D721Med (cell line): ENCODE data around the gene MICAL2.

Experiments
- DNase-seq: peaks from one replicate; pipeline ENCODE4 v3.0.0; 2011; ENCODE audit warnings: low spot score; ENCODE audit not compliant: insufficient read length
- FAIRE-seq: peaks from 2 replicates; lab custom pipeline; 2011; peaks lifted over from hg19 to GRCh38; lab: Jason Lieb, UNC
- TF ChIP-seq, protein P1 (sequence below): IDR thresholded peaks from 2 replicates; pipeline ENCODE4 v1.5.1; 2012; ENCODE audit warnings: mild to moderate bottlenecking, control low read depth; ENCODE audit not compliant: insufficient read depth; ENCODE audit errors: missing control alignments

MICAL2 gene

DNA sequence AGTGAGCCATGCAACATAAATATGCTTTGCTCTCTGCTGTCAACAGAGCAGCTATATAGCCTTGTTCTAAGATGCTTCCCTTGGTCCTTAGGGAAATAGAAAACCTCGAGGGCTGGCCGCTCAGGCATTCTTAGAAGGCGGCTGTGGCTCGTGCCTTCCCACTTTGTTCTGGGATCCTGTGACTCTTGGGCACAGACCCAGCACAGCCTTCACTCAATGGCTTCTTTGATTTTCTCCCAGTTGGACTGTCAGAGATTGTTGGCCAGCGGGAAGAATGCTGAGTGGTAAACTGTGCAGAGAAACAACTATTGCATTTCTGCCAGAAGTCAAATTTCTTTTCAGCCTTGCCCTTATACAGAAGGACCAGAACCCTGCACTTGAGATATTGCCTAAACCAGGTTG lies 9.5 kb upstream of the MICAL2 start:
- FAIRE-seq (no peak), DNase-seq (no peak)
- TF ChIP-seq, protein P1, sequence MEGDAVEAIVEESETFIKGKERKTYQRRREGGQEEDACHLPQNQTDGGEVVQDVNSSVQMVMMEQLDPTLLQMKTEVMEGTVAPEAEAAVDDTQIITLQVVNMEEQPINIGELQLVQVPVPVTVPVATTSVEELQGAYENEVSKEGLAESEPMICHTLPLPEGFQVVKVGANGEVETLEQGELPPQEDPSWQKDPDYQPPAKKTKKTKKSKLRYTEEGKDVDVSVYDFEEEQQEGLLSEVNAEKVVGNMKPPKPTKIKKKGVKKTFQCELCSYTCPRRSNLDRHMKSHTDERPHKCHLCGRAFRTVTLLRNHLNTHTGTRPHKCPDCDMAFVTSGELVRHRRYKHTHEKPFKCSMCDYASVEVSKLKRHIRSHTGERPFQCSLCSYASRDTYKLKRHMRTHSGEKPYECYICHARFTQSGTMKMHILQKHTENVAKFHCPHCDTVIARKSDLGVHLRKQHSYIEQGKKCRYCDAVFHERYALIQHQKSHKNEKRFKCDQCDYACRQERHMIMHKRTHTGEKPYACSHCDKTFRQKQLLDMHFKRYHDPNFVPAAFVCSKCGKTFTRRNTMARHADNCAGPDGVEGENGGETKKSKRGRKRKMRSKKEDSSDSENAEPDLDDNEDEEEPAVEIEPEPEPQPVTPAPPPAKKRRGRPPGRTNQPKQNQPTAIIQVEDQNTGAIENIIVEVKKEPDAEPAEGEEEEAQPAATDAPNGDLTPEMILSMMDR, result no peak

DNA sequence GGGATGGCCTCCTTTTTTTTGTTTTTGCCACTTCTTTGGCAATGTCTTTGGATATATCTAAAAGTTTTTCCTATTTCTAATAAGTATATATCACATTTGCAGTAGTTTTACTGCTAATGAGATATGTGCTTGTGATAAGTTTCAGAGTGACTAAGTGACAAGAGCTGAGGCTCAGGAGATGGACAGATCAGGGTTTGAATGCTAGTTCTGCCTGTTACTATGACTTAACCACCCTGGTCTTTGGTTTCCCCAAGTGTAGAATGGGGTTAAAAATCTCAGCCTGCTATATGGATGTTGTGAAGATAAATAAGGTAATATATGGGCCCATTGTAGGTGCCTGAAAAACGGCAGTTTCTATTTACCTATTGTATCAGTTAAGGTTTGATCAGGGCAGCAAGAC lies 9.1 kb upstream of the MICAL2 start:
- DNase-seq (no peak), FAIRE-seq (no peak)
- TF ChIP-seq, protein P1, result no peak

DNA sequence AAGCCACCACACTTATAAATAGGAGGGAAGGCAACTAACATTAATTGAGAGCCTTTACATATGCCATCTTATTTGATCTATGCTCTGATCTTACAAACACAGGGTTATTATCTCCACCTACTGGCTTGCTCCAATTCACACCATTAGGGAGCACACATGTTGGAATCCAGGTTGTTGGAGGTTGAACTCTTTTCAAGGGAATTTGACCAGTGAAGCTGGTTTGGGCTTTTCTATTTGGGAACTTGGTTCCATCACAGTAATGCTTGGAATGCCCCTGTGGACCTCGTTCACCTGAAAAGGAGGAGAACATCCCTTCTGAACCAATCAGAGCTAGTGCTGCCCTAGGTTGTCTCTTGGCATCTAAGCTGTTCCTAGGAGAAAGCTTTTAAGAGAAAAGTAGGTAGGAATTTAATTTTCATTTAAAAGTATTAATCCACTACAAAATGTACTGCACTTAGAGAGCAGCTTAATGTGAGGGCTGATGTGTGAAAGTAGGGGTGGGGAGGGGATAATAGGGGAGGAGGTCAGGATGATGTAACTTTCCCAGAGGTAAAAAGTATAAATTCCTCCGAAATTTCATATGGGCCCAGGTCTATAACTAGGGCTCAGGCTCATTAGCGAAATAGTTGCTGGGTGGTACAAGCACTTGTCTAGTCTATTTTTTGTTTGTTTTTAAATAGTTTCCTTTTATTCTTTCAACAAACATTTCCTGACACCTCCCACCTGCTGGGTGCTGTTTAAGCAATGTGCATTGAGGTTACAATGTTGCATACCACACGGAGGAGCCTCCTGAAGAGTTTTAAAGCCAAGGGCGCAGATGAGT lies 7.6 kb upstream of the MICAL2 start:
- DNase-seq, result no peak
- no peak for FAIRE-seq
- TF ChIP-seq, protein P1, result no peak

DNA sequence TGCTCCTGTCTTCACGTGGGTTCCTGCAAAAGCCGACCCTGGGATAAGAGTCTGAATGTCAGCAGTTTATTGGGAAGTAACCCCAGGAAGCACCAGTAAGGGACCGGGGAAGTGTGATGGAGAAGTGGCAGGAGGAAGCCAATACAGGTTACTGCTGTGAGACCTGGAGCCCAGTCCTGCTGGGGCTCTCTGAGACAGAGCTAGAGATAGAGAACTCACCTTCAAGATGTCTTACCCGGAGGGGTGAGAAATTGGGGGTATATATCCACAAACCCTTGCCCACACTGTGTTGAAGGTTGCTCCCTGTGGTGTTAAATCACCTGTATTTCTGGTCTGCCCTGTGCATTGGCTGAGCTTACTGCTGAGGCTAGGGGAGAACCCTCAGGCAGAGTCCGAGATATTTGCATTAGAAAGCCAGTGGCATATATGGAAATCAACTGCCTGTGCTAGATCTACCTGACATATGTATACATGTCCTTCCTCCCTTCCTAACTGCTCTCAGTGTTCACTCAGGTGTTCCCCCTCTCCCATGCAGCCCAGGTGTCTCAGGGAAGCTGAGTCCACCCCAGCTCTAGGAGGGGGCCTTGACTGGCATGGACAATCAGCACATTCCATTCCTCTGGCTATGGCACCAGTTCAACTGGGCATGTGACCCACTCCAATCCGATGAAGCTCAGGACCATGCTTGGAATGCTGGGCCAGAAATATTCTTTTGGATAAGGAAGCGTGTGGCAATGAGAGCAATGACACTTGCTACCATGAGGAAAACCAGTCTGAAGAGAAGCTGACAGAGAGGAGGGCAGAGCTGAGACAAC lies 6.8 kb upstream of the MICAL2 start:
- TF ChIP-seq, protein P1, result no peak
- DNase-seq (no peak), FAIRE-seq (no peak)

DNA sequence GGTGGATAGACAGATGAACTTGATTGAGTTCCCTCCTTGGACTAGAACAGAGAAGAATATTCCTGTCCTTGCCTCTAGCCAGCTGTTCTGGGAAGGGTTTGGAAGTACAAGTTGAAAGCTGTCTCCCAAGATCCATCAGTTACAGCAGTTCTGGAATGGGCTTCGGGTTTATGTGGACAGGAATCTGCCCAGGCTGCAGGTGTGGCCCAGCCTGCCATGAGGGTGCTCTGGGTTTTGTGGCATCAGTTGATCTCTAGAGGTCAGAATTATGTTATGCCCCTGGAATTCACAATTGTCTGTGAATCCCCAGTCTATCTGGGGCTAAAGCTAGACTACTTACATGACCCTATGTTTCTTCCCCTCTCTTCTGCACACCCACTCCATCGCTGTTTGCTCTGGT lies 4.9 kb upstream of the MICAL2 start:
- no peak for DNase-seq
- TF ChIP-seq, protein P1, result no peak
- no peak for FAIRE-seq

DNA sequence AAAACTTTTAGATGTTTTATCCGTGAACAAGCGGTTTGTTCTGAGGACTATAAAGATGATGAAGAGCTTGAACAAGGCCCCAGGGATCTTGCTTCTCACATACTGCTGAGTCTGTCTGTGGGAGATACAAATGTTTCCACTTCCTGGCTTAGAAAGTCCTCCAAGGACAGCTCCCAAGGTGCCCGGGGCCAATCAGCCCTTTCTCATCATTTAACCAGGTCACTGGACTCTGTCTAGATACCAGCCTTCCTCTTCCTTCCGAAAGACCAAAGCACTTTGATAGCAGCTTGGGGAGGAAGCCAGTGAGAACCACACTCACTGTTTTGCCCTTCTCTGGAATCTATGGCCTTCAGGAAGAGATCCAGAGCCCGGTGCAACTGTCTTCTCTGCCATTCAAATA lies 4.3 kb upstream of the MICAL2 start:
- no peak for FAIRE-seq
- TF ChIP-seq, protein P1, result no peak

More for the DNA sequence above, 4.3 kb upstream of the MICAL2 start:
- no peak for DNase-seq
